K562 (cell line): ENCODE results near the gene MINDY4. TPM values are rescaled to one million over a fixed set of nuclear protein-coding genes. Genes with fewer than 3 reads are reported as not detected.

Source experiments
- ATAC-seq: fragments of 200-7000 bp; cut with Tn5 transposase; 3 replicates; pipeline ENCODE4 v1.9.1; 2020; ENCODE audit warnings: moderate library complexity
- BruUV-seq: library from RNA; stranded (reverse); fragments of 400-500 nt; replicated peaks from 2 replicates; lab custom pipeline; 2021; lab: Mats Ljungman, UMichigan
- CTCF ChIA-PET: fragments of 300-600 bp; formaldehyde crosslinking; extraction: SDS; loops from one replicate; lab custom pipeline; 2021; ENCODE audit warnings: low intra/inter-chr PET ratio; lab: Yijun Ruan, JAX
- POLR2A ChIA-PET: fragments of 300-600, 350-650 bp; sonication (Branson Sonifier 250); formaldehyde crosslinking; extraction: SDS; loops from one replicate; lab custom pipeline; 2021; ENCODE audit warnings: antibody characterized with exemption, inconsistent platforms; lab: Yijun Ruan, JAX
- DNase-seq, 4 experiments: peaks; one replicate each; pipeline versions ENCODE4 v3.0.0 to v3.0.0-alpha.2; 2011 to 2018; ENCODE audit warnings: low spot score in 3 of 4, mixed read lengths in 3 of 4; ENCODE audit errors: extremely low read depth in 1 of 4
- FAIRE-seq: peaks from 2 replicates; lab custom pipeline; 2011; peaks lifted over from hg19 to GRCh38; lab: Jason Lieb, UNC
- H2AFZ ChIP-seq: 2 replicates; pipeline ENCODE4 v1.6.0; 2011; ENCODE audit warnings: low read depth, low read length, control low read depth, inconsistent platforms
- H3K27ac ChIP-seq: fragments of 200-600 bp; 3 replicates; pipeline ENCODE4 v1.8.0; 2011; ENCODE audit warnings: low read depth, mild to moderate bottlenecking, control low read depth, inconsistent platforms, low read length, moderate library complexity, mixed read lengths; ENCODE audit errors: extremely low read depth
- H3K27me3 ChIP-seq, 2 experiments: fragments of 300-600 bp in 1 of 2; 2 replicates in 1 of 2; 3 replicates in 1 of 2; pipeline versions ENCODE4 v1.6.0 to v1.8.0; 2011; ENCODE audit warnings: inconsistent platforms in 2 of 2, low read length in 2 of 2, mild to moderate bottlenecking in 1 of 2, mixed read lengths in 1 of 2, moderate library complexity in 1 of 2; ENCODE audit not compliant: control insufficient read depth in 2 of 2, insufficient read depth in 2 of 2
- H3K36me3 ChIP-seq: fragments of 300-600 bp; 3 replicates; pipeline ENCODE4 v1.8.0; 2011; ENCODE audit warnings: mild to moderate bottlenecking, low read length, inconsistent platforms; ENCODE audit not compliant: control insufficient read depth, insufficient read depth
- H3K4me1 ChIP-seq, 2 experiments: fragments of 200-600 bp in 1 of 2; replicated peaks in 1 of 2; 2 replicates in 1 of 2; 3 replicates in 1 of 2; pipeline versions ENCODE4 v1.5.1 to v1.8.0; 2011; ENCODE audit warnings: inconsistent platforms in 2 of 2, low read length in 2 of 2, mild to moderate bottlenecking in 1 of 2, mixed read lengths in 1 of 2, moderate library complexity in 1 of 2; ENCODE audit not compliant: control insufficient read depth in 2 of 2, insufficient read depth in 2 of 2
- H3K4me2 ChIP-seq: 2 replicates; pipeline ENCODE4 v1.6.1; 2011; ENCODE audit warnings: low read length, control low read depth, inconsistent platforms, mixed read lengths; ENCODE audit not compliant: insufficient read depth
- H3K4me3 ChIP-seq: fragments of 200-600 bp; sonication (generic), shearing (Covaris generic); 2 replicates; pipeline ENCODE4 v1.5.1; 2016; ENCODE audit warnings: control low read depth, inconsistent platforms
- H3K79me2 ChIP-seq: fragments of 200-600 bp; 3 replicates; pipeline ENCODE4 v1.8.0; 2011; ENCODE audit warnings: low read length, inconsistent platforms; ENCODE audit not compliant: control insufficient read depth, insufficient read depth
- H3K9ac ChIP-seq, 2 experiments: 2 replicates each; pipeline versions ENCODE4 v1.6.0 to v1.6.1; 2011; ENCODE audit warnings: low read depth in 2 of 2, low read length in 2 of 2, control low read depth in 1 of 2, inconsistent platforms in 1 of 2, mild to moderate bottlenecking in 1 of 2, mixed read lengths in 1 of 2; ENCODE audit not compliant: insufficient read depth in 1 of 2
- H3K9me1 ChIP-seq: one replicate; pipeline ENCODE4 v1.6.0; 2011; ENCODE audit warnings: inconsistent platforms, mild to moderate bottlenecking, low read length, moderate library complexity; ENCODE audit not compliant: control insufficient read depth, insufficient read depth
- H3K9me3 ChIP-seq: replicated peaks from 2 replicates; pipeline ENCODE4 v1.5.1; 2011; ENCODE audit warnings: low read depth, low read length, inconsistent platforms; ENCODE audit not compliant: control insufficient read depth, insufficient read depth
- H4K20me1 ChIP-seq: replicated peaks from 2 replicates; pipeline ENCODE4 v1.6.1; 2011; ENCODE audit warnings: low read length, inconsistent platforms, mixed read lengths; ENCODE audit not compliant: control insufficient read depth, insufficient read depth
- ATF4 ChIP-seq: fragments of 450-650 bp; formaldehyde crosslinking; IDR thresholded peaks from 2 replicates; pipeline ENCODE4 v1.4.0; 2022; ENCODE audit warnings: mild to moderate bottlenecking, moderate library complexity
- CEBPB ChIP-seq: fragments of 450-650 bp; IDR thresholded peaks from 2 replicates; pipeline ENCODE4 v1.6.1; 2016; ENCODE audit warnings: missing genetic modification characterization, missing compliant biosample characterization
- CTCFL ChIP-seq: IDR thresholded peaks from 2 replicates; pipeline ENCODE4 v1.6.1; 2011; ENCODE audit warnings: borderline replicate concordance, low read depth, mild to moderate bottlenecking, moderate library complexity, low read length; ENCODE audit not compliant: insufficient read depth, poor library complexity, severe bottlenecking
- FOSL1 ChIP-seq: fragments of 200-800 bp; sonication (Bioruptor generic); conservative IDR thresholded peaks from 2 replicates; pipeline ENCODE4 v1.6.1; 2016; ENCODE audit warnings: missing genetic modification characterization, missing compliant biosample characterization
- JUNB ChIP-seq: fragments of 450-650 bp; formaldehyde crosslinking; conservative IDR thresholded peaks from 2 replicates; pipeline ENCODE4 v1.4.0; 2020; ENCODE audit warnings: mild to moderate bottlenecking
- LARP7 ChIP-seq: fragments of 450-650 bp; IDR thresholded peaks from 2 replicates; pipeline ENCODE4 v1.6.1; 2016
- MAZ ChIP-seq, 2 experiments: fragments of 450-650 bp in 1 of 2; sonication (generic) in 1 of 2; formaldehyde crosslinking; IDR thresholded peaks in 1 of 2; conservative IDR thresholded peaks in 1 of 2; 2 replicates each; pipeline versions ENCODE4 v1.4.0 to v1.5.0; 2020; ENCODE audit warnings: mild to moderate bottlenecking in 1 of 2, missing genetic modification reagents in 1 of 2
- MBD2 ChIP-seq: sonication (generic); IDR thresholded peaks from 2 replicates; pipeline ENCODE4 v1.6.1; 2016; ENCODE audit warnings: low read depth, borderline replicate concordance
- PHF20 ChIP-seq: fragments of 450-650 bp; IDR thresholded peaks from 2 replicates; pipeline ENCODE4 v1.6.1; 2018; ENCODE audit not compliant: partially characterized antibody
- RB1 ChIP-seq: fragments of 450-650 bp; IDR thresholded peaks from 2 replicates; pipeline ENCODE4 v1.6.1; 2017; ENCODE audit warnings: low read depth, mild to moderate bottlenecking
- RUNX1 ChIP-seq: sonication (generic); IDR thresholded peaks from 2 replicates; pipeline ENCODE4 v1.6.1; 2016; ENCODE audit warnings: antibody characterized with exemption, low read depth
- ZBTB26 ChIP-seq: fragments of 450-650 bp; formaldehyde crosslinking; IDR thresholded peaks from 2 replicates; pipeline ENCODE4 v1.4.0; 2022; ENCODE audit warnings: missing genetic modification characterization
- ZBTB9 ChIP-seq: fragments of 450-650 bp; formaldehyde crosslinking; IDR thresholded peaks from 2 replicates; pipeline ENCODE4 v1.4.0; 2020; ENCODE audit warnings: mild to moderate bottlenecking, moderate library complexity
- ZKSCAN3 ChIP-seq: fragments of 250-450 bp; sonication (Bioruptor Pico); IDR thresholded peaks from 2 replicates; pipeline ENCODE4 v1.4.0; 2020
- ZNF133 ChIP-seq: fragments of 250-450 bp; sonication (Bioruptor Pico); IDR thresholded peaks from 2 replicates; pipeline ENCODE4 v1.4.0; 2020; ENCODE audit warnings: mild to moderate bottlenecking
- ZNF644 ChIP-seq: fragments of 200-800 bp; sonication (Bioruptor generic); IDR thresholded peaks from 2 replicates; pipeline ENCODE4 v1.6.1; 2016; ENCODE audit warnings: low read depth, missing genetic modification characterization, missing compliant biosample characterization
- WGBS: fragments of 100-300 bp; shearing (Covaris generic); methylation state at CpG from one replicate; pipeline ENCODE4 v1.1.6; 2016; ENCODE audit warnings: low coverage, mixed read lengths; ENCODE audit not compliant: insufficient coverage; ENCODE audit errors: missing lambda C conversion rate; 5-methylcytosine and 5-hydroxymethylcytosine counted together
- in situ Hi-C: fragments of 300-500 bp; cut with MboI; formaldehyde crosslinking; loops from 4 replicates; pipeline ENCODE4 v1.15.0; 2018; ENCODE audit warnings: inconsistent platforms, mixed read lengths
- intact Hi-C: fragments of 100-400 bp; cut with micrococcal nuclease; formaldehyde crosslinking; loops from 2 replicates; pipeline ENCODE4 v1.14.2; 2022
- polyA plus RNA-seq, 8 experiments: library from polyadenylated mRNA; depleted of rRNA in 4 of 8; stranded (reverse) in 5 of 8; unstranded in 3 of 8; fragments of >200 nt; fragmentation: Nextera tagmentation in 2 of 8; fragmentation: Illumina TruSeq in 1 of 8; extraction: Ambion mirVana in 2 of 8; extraction: Trizol in 1 of 8; gene quantifications; 2 replicates each; pipeline versions ENCODE4 v1.2.1 to v1.2.3, GENCODE V29; 2011 to 2014; ENCODE audit warnings: inconsistent platforms in 1 of 8, missing spikeins in 1 of 8
- total RNA-seq, 7 experiments: library from RNA; depleted of rRNA in 6 of 7; stranded (reverse); fragments of >200 nt in 6 of 7; fragmentation: Illumina TruSeq in 2 of 7; extraction: Trizol in 2 of 7; gene quantifications; 2 replicates each; pipeline versions ENCODE4 v1.2.1 to v1.2.3, GENCODE V29; 2011 to 2021; ENCODE audit warnings: low replicate concordance in 1 of 7

MINDY4 gene
- total and polyA plus RNA-seq, 9 of the 15 experiments (the other 6 are each of a cell fraction or from before 2014, with no cell fraction given), result 2.1 to 16.7 (median 11.0) TPM

- peaks cover 0 to 19% of the 10 kb centered on the region in 2 experiments; a peak in 3 of 5 replicates for H3K4me1 ChIP-seq
- in situ Hi-C loops (no loop called here), intact Hi-C loops (loop anchor here (1.0 to 2.0 kb wide), 2 partner anchors 23 to 36 kb away; no protein-coding TSS in a partner anchor)
- 13% methylated on average over 22 of the region's 25 CpGs for WGBS
- H2AFZ ChIP-seq, result peak overlapping the region; percentile 75
- FAIRE-seq (peak; percentile 84), ATAC-seq (peak; percentile 94), DNase-seq (peak; percentile 83 to 90 (median 90))
- H3K9me1 ChIP-seq, result no peaks in the 10 kb centered on the region
- POLR2A ChIA-PET, result interaction anchor here (0.6 to 1.6 kb wide), 3 partner anchors 8 to 89 kb away, joined by 3 to 5 read pairs (median 3); no protein-coding TSS in a partner anchor
- peak overlapping the region; percentile 58; the same call in 1 of the 2 replicates for H3K4me2 ChIP-seq
- H3K9me3 ChIP-seq, result no peaks in the 10 kb centered on the region
- no TSS peak for BruUV-seq
- CTCF ChIA-PET, result interaction anchor here (0.7 to 1.0 kb wide), 2 partner anchors 9 to 138 kb away, joined by 5 read pairs; no protein-coding TSS in a partner anchor
- no peaks in the 10 kb centered on the region for H3K79me2 ChIP-seq
- H3K4me3 ChIP-seq, result no peak overlapping the region
- no peaks in the 10 kb centered on the region for H4K20me1 ChIP-seq
- no peak overlapping the region for H3K27ac ChIP-seq
- H3K27me3 ChIP-seq, result no peaks in the 10 kb centered on the region
- H3K36me3 ChIP-seq, result no peaks in the 10 kb centered on the region
- peak overlapping the region in 1 of 2 experiments; percentile 69; a peak in 1 of 4 replicates for H3K9ac ChIP-seq
- TF ChIP-seq CTCFL (peak; percentile 70), RUNX1 (no peak), PHF20 (no peak), MAZ (CRISPR knock-in tag; conservative IDR thresholded peaks at IDR 0.05 in 1 of 2, IDR thresholded peaks at IDR 0.05 in 1 of 2) (no peak), ATF4 (CRISPR knock-in tag) (no peak), MBD2 (no peak), JUNB (no peak), ZKSCAN3 (no peak), ZNF644 (no peak), LARP7 (no peak), ZBTB26 (no peak), FOSL1 (tag) (no peak), RB1 (peak; percentile 71; the same call in 1 of the 2 replicates), ZNF133 (no peak), CEBPB (tag) (peak; percentile 68), ZBTB9 (CRISPR knock-in tag) (no peak)
These were observed 167.5 kb downstream of the MINDY4 start for GRCh38 chr7:30938435-30939316.
